Endothelial cell of umbilical vein (primary cell): ENCODE measurements around the gene LAMP1. TPM values are rescaled to one million over a fixed set of nuclear protein-coding genes. Genes with fewer than 3 reads are reported as not detected.

Experiments used
- BruUV-seq: library from RNA; stranded (reverse); fragments of 400-500 nt; replicated peaks from 2 replicates; lab custom pipeline; 2021; lab: Mats Ljungman, UMichigan
- CTCF ChIA-PET: fragments of 300-600, 350-600 bp; sonication (Branson Sonifier 250); formaldehyde crosslinking; loops from one replicate; lab custom pipeline; 2021; ENCODE audit warnings: antibody characterized with exemption, inconsistent platforms; lab: Charles Lee
- POLR2A ChIA-PET: fragments of 300-600, 350-600 bp; sonication (Branson Sonifier 250); formaldehyde crosslinking; loops from one replicate; lab custom pipeline; 2021; ENCODE audit warnings: antibody characterized with exemption, inconsistent platforms; lab: Charles Lee
- DNase-seq: peaks from one replicate; pipeline ENCODE4 v3.0.0-alpha.2; 2011; ENCODE audit warnings: low read depth, low spot score
- FAIRE-seq: peaks from 2 replicates; lab custom pipeline; 2011; peaks lifted over from hg19 to GRCh38; lab: Jason Lieb, UNC
- H2AFZ ChIP-seq: 2 replicates; pipeline ENCODE4 v1.6.0; 2012; ENCODE audit warnings: low read depth, low read length, control low read depth, inconsistent platforms
- H3K27ac ChIP-seq: 2 replicates; pipeline ENCODE4 v1.5.1; 2011; ENCODE audit warnings: low read depth, mild to moderate bottlenecking, control low read depth, low read length, moderate library complexity; ENCODE audit not compliant: insufficient read depth
- H3K27me3 ChIP-seq, 2 experiments: 2 replicates each; pipeline versions ENCODE4 v1.6.0 to v1.6.1; 2011; ENCODE audit warnings: low read length in 2 of 2, mixed read lengths in 1 of 2; ENCODE audit not compliant: control insufficient read depth in 2 of 2, insufficient read depth in 2 of 2
- H3K36me3 ChIP-seq, 2 experiments: 2 replicates in 1 of 2; 3 replicates in 1 of 2; pipeline ENCODE4 v1.5.1; 2011; ENCODE audit warnings: low read length in 2 of 2, mild to moderate bottlenecking in 1 of 2, moderate library complexity in 1 of 2; ENCODE audit not compliant: control insufficient read depth in 2 of 2, insufficient read depth in 2 of 2; ENCODE audit errors: extremely low read depth in 1 of 2
- H3K4me1 ChIP-seq: 3 replicates; pipeline ENCODE4 v1.5.1; 2011; ENCODE audit warnings: mild to moderate bottlenecking, low read length; ENCODE audit not compliant: control insufficient read depth, insufficient read depth; ENCODE audit errors: extremely low read depth
- H3K4me2 ChIP-seq: 2 replicates; pipeline ENCODE4 v1.6.1; 2011; ENCODE audit warnings: low read length, control low read depth, mixed read lengths; ENCODE audit not compliant: insufficient read depth
- H3K4me3 ChIP-seq, 3 experiments: fragments of 200-600 bp in 1 of 3; sonication (generic), shearing (Covaris generic) in 1 of 3; replicated peaks in 1 of 3; 2 replicates each; pipeline ENCODE4 v1.5.1; 2011 to 2016; ENCODE audit warnings: control low read depth in 3 of 3, low read length in 3 of 3, mild to moderate bottlenecking in 2 of 3, inconsistent platforms in 1 of 3, low read depth in 1 of 3, moderate library complexity in 1 of 3; ENCODE audit not compliant: insufficient read depth in 1 of 3
- H3K79me2 ChIP-seq: 2 replicates; pipeline ENCODE4 v1.6.0; 2012; ENCODE audit warnings: low read length, inconsistent platforms; ENCODE audit not compliant: control insufficient read depth, insufficient read depth
- H3K9ac ChIP-seq: replicated peaks from 2 replicates; pipeline ENCODE3; 2011; ENCODE audit warnings: low read length, control low read depth; ENCODE audit not compliant: insufficient read depth; ENCODE audit errors: extremely low read depth
- H3K9me1 ChIP-seq: replicated peaks from 3 replicates; pipeline ENCODE4 v1.6.0; 2011; ENCODE audit warnings: mild to moderate bottlenecking, low read length; ENCODE audit not compliant: control insufficient read depth, insufficient read depth; ENCODE audit errors: extremely low read depth
- H3K9me3 ChIP-seq: replicated peaks from 2 replicates; pipeline ENCODE4 v1.5.1; 2012; ENCODE audit warnings: low read length, inconsistent platforms; ENCODE audit not compliant: control insufficient read depth, insufficient read depth
- H4K20me1 ChIP-seq: replicated peaks from 2 replicates; pipeline ENCODE3; 2011; ENCODE audit warnings: mild to moderate bottlenecking, low read length; ENCODE audit not compliant: control insufficient read depth, insufficient read depth; ENCODE audit errors: extremely low read depth
- EZH2 ChIP-seq: IDR thresholded peaks from 2 replicates; pipeline ENCODE4 v1.6.1; 2012; ENCODE audit warnings: borderline replicate concordance, low read depth, mild to moderate bottlenecking, moderate library complexity, low read length, inconsistent platforms; ENCODE audit not compliant: severe bottlenecking
- FOS ChIP-seq: IDR thresholded peaks from 2 replicates; pipeline ENCODE4 v1.6.1; 2011; ENCODE audit warnings: mild to moderate bottlenecking, low read length, moderate library complexity, borderline replicate concordance; ENCODE audit not compliant: insufficient read depth
- GATA2 ChIP-seq: IDR thresholded peaks from 2 replicates; pipeline ENCODE4 v1.7.0; 2011; ENCODE audit warnings: low read depth, mild to moderate bottlenecking, moderate library complexity, mixed read lengths, low read length; ENCODE audit not compliant: insufficient read length, insufficient read depth
- JUN ChIP-seq: IDR thresholded peaks from 2 replicates; pipeline ENCODE4 v1.6.1; 2011; ENCODE audit warnings: borderline replicate concordance, low read depth; ENCODE audit not compliant: insufficient read length, insufficient read depth
- MAX ChIP-seq: IDR thresholded peaks from 2 replicates; pipeline ENCODE4 v1.6.1; 2011; ENCODE audit not compliant: insufficient read depth, insufficient read length
- MYC ChIP-seq: IDR thresholded peaks from one replicate; pipeline ENCODE4 v1.6.1; 2011; ENCODE audit warnings: mild to moderate bottlenecking, low read depth, low read length
- POLR2A ChIP-seq: IDR thresholded peaks from 2 replicates; pipeline ENCODE4 v1.6.1; 2012; ENCODE audit warnings: low read depth, mild to moderate bottlenecking, control low read depth, low read length
- POLR2AphosphoS5 ChIP-seq: IDR thresholded peaks from 2 replicates; pipeline ENCODE4 v1.6.1; 2012; ENCODE audit warnings: low read depth, mild to moderate bottlenecking, control low read depth, low read length, moderate library complexity; ENCODE audit not compliant: insufficient read depth
- dilution Hi-C: fragments of 300-500 bp; cut with MboI; formaldehyde crosslinking; loops from one replicate; pipeline ENCODE4 v1.15.0; 2019; ENCODE audit warnings: low sequenced_read_pairs; ENCODE audit not compliant: extremely low pct_ligation_motif_present
- intact Hi-C: fragments of 100-400 bp; cut with micrococcal nuclease; formaldehyde crosslinking; loops from one replicate; pipeline ENCODE4 v1.10.0; 2022
- polyA plus RNA-seq, 4 experiments: library from polyadenylated mRNA; depleted of rRNA in 3 of 4; stranded (reverse) in 3 of 4; unstranded in 1 of 4; fragments of >200 nt; gene quantifications; 2 replicates each; pipeline versions ENCODE4 v1.2.1 to v1.2.3, GENCODE V29; 2011 to 2012; ENCODE audit warnings: missing spikeins in 1 of 4
- total RNA-seq: library from RNA; stranded (reverse); gene quantifications from 2 replicates; pipeline ENCODE4 v1.2.3, GENCODE V29; 2021
- TF ChIP-seq, protein P1 (sequence below), 2 donors: IDR thresholded peaks; 1 replicate in 1 of 2; 2 replicates in 1 of 2; pipeline ENCODE4 v1.5.1; 2011; ENCODE audit warnings: low read length in 2 of 2, mild to moderate bottlenecking in 2 of 2, moderate library complexity in 2 of 2, control low read depth in 1 of 2, inconsistent platforms in 1 of 2, low read depth in 1 of 2; ENCODE audit not compliant: insufficient read depth in 1 of 2; ENCODE audit errors: extremely low read depth in 1 of 2

Gene LAMP1
- total and polyA plus RNA-seq, 2 donors (not counting 3 experiments of a cell fraction or from before 2014, with no cell fraction given) = 262 to 285 TPM

DNA sequence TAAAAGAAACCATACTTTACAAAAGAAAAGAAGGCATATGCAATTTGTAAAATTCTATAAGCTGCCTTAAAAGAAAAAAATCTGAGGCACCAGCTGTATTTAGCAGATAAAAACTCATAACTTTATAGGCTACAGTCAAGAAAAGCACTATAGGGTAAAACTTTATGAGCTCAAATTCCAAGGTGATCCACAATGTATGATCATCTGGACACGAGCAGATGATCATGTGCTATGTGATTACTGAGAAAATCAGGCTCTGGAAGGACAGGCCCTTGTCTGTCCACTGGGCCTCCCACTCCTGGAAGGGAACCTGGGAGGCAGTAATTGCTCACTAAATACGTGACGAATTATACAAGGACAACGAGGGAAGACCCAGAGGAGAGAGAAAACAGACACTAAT, 59.6 kb downstream of the LAMP1 start:
- dilution Hi-C loops = no loop called here
- no peaks in the 10 kb centered on the region for H4K20me1 ChIP-seq
- CTCF ChIA-PET = interaction anchor here (1.1 to 1.5 kb wide), 2 partner anchors 10 to 37 kb away, joined by 3 to 4 read pairs; no protein-coding TSS in a partner anchor

More for the DNA sequence above, 59.6 kb downstream of the LAMP1 start:
- POLR2A ChIA-PET = no interaction called here
- no TSS peak for BruUV-seq
- Histone ChIP-seq H3K4me1 (no peaks in the 10 kb centered on the region), H3K27me3 (peaks cover 8 to 12% of the 10 kb centered on the region in 2 experiments), H3K9ac (no peak overlapping the region), H3K9me3 (no peaks in the 10 kb centered on the region), H3K9me1 (no peaks in the 10 kb centered on the region), H3K36me3 (no peaks in the 10 kb centered on the region), H3K4me3 (no peak overlapping the region), H3K4me2 (no peak overlapping the region), H2AFZ (no peak overlapping the region), H3K27ac (no peak overlapping the region), H3K79me2 (no peaks in the 10 kb centered on the region)
- TF ChIP-seq GATA2 (no peak), POLR2AphosphoS5 (no peak), MYC (no peak), FOS (no peak), MAX (no peak), EZH2 (no peak), JUN (no peak), POLR2A (no peak)
- TF ChIP-seq, protein P1, sequence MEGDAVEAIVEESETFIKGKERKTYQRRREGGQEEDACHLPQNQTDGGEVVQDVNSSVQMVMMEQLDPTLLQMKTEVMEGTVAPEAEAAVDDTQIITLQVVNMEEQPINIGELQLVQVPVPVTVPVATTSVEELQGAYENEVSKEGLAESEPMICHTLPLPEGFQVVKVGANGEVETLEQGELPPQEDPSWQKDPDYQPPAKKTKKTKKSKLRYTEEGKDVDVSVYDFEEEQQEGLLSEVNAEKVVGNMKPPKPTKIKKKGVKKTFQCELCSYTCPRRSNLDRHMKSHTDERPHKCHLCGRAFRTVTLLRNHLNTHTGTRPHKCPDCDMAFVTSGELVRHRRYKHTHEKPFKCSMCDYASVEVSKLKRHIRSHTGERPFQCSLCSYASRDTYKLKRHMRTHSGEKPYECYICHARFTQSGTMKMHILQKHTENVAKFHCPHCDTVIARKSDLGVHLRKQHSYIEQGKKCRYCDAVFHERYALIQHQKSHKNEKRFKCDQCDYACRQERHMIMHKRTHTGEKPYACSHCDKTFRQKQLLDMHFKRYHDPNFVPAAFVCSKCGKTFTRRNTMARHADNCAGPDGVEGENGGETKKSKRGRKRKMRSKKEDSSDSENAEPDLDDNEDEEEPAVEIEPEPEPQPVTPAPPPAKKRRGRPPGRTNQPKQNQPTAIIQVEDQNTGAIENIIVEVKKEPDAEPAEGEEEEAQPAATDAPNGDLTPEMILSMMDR (IDR thresholded peaks at IDR 0.05; ENCODE audit: extremely low read depth in 1 of 2, insufficient read depth in 1 of 2, low read depth in 1 of 2, low read length in 2 of 2) = no peak
- DNase-seq (no peak), FAIRE-seq (no peak)
- intact Hi-C loops = no loop called here
